Subcutaneous adipose tissue (tissue), 4 donors: ENCODE results near the gene ZDHHC11. TPM values are rescaled to one million over a fixed set of nuclear protein-coding genes. Genes with fewer than 3 reads are reported as not detected.

ENCODE experiments used
- CTCF ChIP-seq: fragments of 450-650 bp; IDR thresholded peaks from one replicate; pipeline ENCODE4 v1.5.1; 2016; ENCODE audit warnings: low read depth, mild to moderate bottlenecking, control low read depth, antibody characterized with exemption, moderate library complexity
- total RNA-seq, 4 donors: library from RNA; depleted of rRNA; stranded (reverse); fragments of >200 nt; gene quantifications; one replicate each; pipeline ENCODE4 v1.1.0, GENCODE V29; 2016

ZDHHC11 gene
- total RNA-seq, 4 donors from 2014 or later = 0.88 to 4.5 (median 1.3) TPM

DNA sequence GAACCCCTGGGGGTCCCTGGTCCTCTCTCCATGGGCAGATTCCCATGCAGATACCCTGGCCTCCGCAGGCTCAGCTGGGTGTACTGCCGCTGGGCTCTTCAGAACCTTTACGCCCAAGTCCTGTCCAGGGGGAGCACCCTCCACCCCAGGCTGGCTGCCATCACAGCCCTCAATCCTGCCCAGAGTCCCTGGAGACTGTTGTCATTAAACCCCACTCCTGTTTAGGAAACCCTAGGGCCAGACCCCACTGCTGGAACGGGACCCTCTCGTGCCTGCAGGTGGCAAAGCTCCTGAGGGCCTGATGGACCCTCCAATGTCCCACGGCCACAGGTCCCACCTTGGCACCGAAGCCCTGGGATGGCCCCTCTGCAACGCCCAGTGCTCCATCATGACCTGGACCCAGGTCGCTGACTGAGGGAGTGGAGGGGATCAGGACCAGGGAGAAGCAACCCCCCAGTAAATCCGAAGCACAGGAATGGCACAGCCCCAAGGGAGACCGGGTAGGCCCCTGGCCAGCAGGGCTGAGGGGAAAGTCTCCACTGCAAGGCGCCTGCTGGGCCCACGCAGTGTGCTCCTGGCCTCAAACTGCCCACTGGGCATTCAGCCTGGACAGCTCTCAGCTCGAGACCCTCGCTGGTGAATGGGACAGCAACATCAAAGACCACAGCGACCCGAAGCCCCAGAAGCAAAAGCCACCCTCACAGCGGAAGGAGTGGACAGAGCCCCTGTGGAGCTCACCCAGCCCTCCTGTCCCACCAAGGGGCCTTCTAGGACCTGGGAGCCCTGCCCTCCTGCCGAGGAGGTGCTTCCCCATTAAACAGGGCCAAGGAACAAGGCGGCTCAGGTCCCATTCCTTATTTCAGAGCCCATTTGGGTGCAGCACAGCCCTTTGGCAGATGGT is 74.6 kb downstream of the ZDHHC11 start:
- TF ChIP-seq CTCF = no peak

GRCh38 chr5:773517-774264 is 77.1 kb downstream of the ZDHHC11 start:
- no peak for TF ChIP-seq CTCF

GRCh38 chr5:766666-767431 is 83.9 kb downstream of the ZDHHC11 start:
- no peak for TF ChIP-seq CTCF

GRCh38 chr5:765948-766631 is 84.7 kb downstream of the ZDHHC11 start:
- TF ChIP-seq CTCF = no peak

DNA sequence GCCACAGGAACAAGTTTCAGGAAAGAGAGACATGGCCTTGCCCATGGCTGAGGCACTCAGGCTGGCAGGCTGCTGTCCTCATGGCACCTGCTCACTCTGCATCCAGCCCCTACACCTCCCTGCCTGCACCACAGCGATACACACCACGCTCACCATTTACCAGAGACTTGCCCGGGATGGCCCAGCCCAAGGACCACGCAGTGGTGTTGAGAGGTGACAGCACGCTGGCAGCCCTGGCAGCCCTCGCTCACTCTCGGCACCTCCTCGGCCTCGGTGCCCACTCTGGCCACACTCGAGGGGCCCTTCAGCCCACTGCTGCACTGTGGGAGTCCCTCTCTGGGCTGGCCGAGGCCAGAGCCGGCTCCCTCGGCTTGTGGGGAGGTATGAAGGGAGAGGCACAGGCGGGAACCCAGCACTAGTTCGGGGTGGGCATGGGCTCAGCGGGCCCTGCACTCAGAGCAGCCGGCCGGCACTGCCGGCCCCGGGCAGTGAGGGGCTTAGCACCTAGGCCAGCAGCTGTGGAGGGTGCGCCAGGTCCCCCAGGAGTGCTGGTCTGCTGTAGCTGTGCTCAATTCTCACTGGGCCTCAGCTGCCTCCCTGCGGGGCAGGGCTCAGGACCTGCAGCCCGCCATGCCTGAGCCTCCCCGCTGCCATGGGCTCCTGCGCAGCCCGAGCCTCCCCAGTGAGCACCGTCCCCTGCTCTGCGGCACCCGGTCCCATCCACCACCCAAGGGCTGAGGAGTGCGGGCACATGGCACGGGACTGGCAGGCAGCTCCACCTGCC is 86.6 kb downstream of the ZDHHC11 start:
- TF ChIP-seq CTCF = no peak

DNA sequence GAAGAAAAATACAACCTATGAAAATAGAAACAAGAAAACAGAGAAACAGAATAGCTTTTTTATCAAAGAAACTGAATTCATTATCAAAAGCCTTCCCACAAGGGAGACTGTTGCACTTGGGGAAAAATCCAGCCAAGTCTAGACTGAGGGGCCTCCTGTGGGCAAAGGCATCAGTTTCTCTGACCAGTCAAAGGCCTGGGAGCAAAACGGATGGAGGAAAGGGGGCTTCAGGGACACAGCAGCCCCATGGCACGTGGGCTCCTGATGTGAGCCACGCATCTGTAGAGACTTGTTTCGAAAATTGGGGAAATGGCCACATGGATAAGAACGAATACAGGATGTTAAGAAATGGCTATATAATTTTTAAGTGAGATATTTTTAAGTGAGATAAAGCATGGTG is 87.4 kb downstream of the ZDHHC11 start:
- no peak for TF ChIP-seq CTCF
